ENCODE measurements around the gene PAAF1.

DNA sequence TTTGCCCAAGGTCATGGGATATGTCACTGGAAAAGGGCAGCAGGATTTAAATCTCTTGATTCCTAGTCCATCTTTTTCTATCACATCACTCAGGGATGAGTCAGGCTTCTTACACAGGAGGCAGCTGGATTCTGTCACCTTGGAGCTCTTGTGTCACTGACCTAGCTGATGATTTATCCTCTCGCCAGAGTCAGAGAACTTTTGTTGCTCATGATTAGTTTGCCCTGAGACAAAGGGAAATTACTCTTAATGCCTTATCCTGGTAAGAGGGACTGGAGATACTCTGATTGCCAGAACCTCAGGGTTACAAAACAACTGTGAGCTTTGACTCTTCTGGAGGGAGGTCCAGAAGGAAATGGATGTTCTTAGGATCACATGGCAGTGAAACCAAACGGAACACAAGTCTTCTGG lies 10.2 kb upstream of the PAAF1 start:
- TF ChIP-seq, protein P1, sequence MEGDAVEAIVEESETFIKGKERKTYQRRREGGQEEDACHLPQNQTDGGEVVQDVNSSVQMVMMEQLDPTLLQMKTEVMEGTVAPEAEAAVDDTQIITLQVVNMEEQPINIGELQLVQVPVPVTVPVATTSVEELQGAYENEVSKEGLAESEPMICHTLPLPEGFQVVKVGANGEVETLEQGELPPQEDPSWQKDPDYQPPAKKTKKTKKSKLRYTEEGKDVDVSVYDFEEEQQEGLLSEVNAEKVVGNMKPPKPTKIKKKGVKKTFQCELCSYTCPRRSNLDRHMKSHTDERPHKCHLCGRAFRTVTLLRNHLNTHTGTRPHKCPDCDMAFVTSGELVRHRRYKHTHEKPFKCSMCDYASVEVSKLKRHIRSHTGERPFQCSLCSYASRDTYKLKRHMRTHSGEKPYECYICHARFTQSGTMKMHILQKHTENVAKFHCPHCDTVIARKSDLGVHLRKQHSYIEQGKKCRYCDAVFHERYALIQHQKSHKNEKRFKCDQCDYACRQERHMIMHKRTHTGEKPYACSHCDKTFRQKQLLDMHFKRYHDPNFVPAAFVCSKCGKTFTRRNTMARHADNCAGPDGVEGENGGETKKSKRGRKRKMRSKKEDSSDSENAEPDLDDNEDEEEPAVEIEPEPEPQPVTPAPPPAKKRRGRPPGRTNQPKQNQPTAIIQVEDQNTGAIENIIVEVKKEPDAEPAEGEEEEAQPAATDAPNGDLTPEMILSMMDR (conservative IDR thresholded peaks at IDR 0.05; ENCODE audit: low read depth, low read length) = no peak
- TF ChIP-seq EZH2 (IDR thresholded peaks at IDR 0.05; ENCODE audit: low read length, unreplicated experiment) = no peak
